Islet precursor cell (in vitro differentiated cells): ENCODE results near the gene PNMT.

Source experiments
- DNase-seq: peaks from one replicate; pipeline ENCODE4 v3.0.0-alpha.2; 2018

PNMT gene

DNA sequence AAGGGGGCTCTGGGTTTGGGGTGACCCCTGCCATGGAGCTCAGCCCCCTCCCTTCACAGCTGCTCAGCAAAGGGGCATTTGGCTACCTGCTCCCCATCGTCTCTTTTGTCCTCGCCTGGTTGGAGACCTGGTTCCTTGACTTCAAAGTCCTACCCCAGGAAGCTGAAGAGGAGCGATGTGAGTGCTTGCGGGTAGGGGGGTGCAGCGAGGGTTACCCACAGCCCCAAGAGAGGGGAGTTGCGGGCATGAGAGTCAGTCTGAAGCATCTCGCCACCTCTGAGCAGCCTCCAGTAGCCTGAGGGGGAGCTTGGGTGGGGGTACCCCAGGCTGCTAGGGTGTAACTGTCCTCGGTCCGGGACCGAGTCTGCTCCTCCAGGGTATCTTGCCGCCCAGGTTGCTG lies 9.9 kb upstream of the PNMT start:
- no peak for DNase-seq

- no peak for DNase-seq
Observed at GRCh38 chr17:39658760-39659159, 9.5 kb upstream of the PNMT start.

DNA sequence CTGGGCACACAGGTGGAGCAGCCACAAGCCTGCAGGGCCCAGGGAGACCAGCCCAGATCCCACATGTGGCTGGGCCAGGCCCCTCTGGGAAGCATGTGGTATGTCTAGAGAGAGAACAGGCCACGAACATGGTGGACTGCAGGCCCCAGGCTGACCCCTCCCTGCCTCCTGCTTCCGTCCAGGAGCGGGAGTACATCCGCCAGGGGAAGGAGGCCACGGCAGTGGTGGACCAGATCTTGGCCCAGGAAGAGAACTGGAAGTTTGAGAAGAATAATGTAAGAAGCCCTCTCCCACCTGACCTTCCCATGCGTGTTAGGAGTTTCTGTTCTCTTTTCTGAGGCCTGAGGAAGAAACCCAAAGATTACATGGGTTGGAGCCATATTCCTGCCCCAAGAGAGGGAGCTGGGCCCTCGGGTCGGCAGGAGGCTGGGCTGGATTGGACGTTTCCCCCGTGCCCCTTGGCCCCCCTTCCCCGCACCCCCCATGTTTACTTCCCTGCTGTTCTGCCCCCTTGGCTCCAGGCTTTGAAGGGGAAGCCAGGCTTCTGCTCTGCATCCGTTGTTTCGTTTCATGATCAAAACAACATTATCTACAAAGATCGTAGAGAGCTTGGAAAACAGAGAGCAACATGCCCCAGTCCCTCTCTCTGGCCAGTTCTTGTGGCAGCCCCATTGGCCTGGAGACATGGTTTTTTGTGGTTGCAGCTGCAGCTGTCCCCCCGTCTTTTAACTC lies 8.8 kb upstream of the PNMT start:
- no peak for DNase-seq

DNA sequence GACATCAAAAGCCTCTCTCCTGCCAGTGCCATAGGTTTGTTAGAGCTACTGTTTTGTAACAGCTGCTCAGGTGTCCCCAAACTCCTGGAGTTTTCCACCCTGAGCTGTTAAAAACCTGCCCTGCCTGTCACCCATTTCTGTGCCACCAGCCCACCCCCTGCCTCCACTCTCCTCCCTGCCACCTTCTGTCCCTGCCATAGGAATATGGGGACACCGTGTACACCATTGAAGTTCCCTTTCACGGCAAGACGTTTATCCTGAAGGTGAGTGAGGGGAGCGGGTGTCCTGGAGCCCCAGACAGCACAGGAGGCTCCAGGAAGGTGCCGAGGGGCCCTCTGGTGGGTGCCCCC lies 8.3 kb upstream of the PNMT start:
- no peak for DNase-seq

DNA sequence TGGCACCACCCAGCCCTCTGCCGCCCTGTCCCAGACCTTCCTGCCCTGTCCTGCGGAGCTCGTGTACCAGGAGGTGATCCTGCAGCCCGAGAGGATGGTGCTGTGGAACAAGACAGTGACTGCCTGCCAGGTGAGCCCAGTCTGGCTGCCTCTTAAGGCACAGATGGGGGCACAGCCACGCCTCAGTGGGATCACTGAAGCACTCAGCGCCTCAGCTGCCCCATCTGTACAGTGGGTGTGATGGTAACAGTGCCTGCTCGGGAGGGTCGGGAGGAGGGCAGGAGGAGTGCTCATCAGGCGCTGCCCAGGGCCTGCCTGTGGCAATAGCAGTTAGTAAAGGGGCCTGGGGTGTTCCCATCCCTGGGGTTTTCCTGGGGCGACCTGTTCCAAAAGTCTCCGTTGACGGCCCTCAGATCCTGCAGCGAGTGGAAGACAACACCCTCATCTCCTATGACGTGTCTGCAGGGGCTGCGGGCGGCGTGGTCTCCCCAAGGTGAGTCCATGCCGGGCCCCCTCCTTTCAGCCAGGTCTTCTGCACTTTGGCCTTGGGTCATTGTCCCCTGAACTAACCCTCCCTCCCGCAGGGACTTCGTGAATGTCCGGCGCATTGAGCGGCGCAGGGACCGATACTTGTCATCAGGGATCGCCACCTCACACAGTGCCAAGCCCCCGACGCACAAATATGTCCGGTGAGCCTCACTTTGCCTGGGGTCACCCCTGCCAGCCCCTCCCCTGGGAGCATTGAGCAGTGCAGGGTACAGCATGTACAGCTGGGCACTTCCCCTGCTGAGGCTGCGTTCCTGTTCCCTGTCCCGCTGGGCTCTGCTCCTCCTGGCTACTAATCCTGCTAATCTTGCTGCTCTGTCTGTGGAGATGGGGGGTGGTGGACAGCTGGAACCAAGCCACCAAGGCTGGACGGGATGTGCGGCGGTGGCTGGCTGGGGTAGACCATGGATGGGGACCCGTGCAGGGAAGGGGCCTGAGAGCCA lies 7.6 kb upstream of the PNMT start:
- no peak for DNase-seq

- DNase-seq, result no peak
Observed at GRCh38 chr17:39661744-39662541, 6.3 kb upstream of the PNMT start.

DNA sequence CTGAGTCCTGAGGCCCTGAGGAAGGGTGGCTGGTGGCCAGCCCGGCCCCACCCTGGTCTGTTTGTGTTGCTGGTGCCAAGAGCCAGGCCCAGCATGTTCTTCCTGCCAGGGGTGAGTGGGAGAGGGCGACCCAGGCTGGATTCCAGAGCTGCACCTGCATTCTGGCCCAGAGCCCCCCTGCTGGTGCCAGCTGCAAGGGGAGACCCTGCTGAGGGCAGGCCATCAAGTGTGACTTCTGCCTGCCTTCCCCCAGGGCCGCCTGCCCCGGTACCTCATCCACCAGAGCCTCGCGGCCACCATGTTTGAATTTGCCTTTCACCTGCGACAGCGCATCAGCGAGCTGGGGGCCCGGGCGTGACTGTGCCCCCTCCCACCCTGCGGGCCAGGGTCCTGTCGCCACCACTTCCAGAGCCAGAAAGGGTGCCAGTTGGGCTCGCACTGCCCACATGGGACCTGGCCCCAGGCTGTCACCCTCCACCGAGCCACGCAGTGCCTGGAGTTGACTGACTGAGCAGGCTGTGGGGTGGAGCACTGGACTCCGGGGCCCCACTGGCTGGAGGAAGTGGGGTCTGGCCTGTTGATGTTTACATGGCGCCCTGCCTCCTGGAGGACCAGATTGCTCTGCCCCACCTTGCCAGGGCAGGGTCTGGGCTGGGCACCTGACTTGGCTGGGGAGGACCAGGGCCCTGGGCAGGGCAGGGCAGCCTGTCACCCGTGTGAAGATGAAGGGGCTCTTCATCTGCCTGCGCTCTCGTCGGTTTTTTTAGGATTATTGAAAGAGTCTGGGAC lies 5.5 kb upstream of the PNMT start:
- no peak for DNase-seq

- DNase-seq, result no peak
Observed at GRCh38 chr17:39663340-39663687, 4.9 kb upstream of the PNMT start.

DNA sequence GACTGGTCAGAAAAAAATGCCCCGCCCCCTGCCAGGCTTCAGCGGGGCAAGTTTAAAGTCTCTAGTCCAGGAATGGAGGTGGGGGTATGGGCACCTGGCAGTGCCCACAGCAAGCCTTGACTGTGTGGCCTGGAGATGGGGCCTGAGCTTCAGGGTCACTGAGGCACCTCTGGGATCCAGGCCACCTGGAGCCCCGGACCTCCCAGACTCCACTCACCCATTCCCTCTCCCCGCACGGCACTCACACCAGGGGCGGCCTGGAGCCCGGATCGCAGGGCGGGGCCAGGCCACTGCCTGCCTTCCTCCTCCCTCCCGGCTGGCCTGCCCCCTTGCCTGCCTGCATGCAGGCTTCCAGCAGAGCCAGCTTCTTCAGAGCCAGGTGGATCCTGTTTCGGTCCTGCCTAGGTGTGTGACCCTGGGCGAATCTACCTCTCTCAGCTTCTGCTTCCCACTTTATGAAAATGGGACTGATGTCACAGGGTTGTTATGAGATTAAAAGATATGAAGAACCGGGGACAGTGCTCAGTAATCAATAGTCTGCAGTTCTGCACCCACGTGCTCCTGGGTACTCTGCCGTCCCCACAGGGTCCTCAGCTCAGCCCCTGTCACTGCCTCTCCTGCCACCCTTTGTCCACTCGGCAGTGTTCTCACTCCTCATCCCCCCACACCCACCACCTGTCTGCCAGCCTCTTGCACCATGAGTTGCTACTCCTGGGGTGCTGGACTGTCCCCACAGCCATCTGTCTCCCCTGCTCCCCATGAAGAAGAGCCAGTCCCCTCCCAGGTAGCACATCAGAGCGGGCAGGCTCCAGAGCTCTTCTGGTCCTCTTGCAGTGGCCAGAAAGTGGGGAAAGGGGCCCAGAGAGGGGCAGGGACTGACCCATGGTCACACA lies 4.3 kb upstream of the PNMT start:
- peak; percentile 94 for DNase-seq

DNA sequence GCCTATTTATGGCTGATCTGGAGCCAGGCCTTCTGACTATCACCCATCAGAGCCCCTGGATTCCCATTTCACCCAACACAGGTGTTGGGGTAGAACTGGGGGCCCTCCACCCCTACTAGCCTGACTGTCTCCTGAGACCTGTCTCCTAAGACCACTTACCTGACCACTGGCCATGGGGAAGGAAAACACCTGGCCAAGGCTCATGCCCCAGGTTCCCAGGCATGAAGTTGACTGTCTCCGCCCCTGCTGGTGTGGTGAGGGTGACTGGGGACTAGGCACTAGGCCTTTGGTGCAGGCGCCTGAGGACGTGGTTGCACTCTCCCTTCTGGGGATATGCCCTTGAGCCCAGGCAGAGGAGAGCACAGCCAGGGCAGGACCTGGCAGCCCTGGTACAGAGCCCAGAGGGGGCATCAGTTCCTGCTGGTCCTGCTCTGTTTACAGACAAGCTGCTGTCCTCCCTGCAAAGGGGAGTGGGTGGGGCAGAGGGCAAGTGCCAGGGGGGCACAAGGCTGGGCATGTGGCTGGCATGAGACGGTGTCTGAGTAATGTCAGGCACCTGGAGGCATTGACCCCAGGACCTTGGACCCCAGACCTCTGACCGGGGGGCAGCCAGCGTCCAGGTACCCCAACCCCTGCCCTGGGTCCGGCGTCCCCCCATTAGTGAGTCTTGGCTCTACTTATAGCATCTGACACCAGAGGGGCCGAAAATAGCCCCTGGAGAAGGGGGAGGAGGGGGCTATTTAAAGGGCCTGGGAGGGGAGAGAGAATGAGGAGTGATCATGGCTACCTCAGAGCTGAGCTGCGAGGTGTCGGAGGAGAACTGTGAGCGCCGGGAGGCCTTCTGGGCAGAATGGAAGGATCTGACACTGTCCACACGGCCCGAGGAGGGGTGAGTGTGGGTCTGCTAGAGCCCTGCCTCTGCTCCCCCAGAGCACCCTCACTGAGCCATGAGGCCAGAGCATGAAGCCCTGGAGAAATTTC lies 3.4 kb upstream of the PNMT start, which contains the start of gene TCAP:
TSS of gene TCAP (plus strand) at position 769 of the 981 bp plus-strand sequence. CDS start at position 780, 11 bp downstream.
- DNase-seq, result no peak

- DNase-seq, result no peak
Observed at GRCh38 chr17:39665642-39666224, 2.5 kb upstream of the PNMT start.

DNA sequence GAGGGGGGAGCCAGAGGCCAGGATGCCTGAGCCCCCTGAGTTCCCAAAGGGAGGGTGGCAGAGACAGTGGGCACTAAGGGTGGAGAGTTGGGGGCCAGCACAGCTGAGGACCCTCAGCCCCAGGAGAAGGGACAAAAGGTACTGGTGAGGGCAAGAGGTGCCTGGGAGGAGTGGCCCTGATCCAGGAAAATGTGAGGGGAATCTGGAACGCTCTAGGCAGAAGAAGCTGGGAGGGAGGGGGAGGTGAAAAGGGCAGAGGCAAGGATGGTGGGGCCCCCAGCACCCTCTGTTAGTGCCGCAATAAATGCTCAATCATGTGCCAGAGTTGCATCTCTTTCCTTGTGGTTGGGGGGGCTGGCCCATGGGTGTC lies 2.0 kb upstream of the PNMT start:
- DNase-seq, result no peak

DNA sequence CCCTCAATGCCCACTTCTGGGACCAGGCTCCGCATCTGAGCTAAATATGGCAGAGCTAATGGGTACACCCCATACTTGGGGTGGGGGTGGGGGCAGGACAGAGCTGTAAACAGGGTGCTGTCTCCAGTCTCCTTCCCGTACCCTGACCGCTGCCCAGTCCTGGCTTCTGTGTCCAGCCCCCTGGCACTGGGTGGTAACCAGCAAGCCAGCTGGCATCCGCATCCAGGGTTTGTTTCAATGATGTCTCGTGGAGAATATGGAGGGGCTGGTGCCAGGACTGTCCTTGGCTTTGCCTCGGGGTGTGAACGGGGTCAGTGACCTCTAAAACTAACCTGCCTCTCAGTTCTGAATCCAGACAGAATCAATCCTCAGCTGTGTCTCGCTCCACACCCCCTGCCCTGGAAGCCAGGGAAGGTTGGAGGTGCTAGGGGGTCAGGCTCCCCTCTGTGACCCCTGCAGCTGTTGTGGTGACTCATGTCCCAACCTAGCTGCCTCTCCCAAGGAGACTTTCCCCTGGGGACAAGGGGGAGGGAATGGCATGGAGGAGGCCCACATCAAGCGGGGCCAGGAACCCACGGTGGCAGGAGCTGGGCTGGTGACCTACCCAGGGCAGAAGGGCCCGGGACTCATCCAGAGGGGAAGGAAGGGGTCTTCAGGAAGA lies 1.5 kb upstream of the PNMT start:
- no peak for DNase-seq

- DNase-seq, result no peak
Observed at GRCh38 chr17:39667262-39667944, 850 bp upstream of the PNMT start.

- DNase-seq, result no peak
Observed at GRCh38 chr17:39669897-39670735, 1.9 kb downstream of the PNMT start.

GRCh38 chr17:39670746-39671145 lies 2.5 kb downstream of the PNMT start:
- no peak for DNase-seq

DNA sequence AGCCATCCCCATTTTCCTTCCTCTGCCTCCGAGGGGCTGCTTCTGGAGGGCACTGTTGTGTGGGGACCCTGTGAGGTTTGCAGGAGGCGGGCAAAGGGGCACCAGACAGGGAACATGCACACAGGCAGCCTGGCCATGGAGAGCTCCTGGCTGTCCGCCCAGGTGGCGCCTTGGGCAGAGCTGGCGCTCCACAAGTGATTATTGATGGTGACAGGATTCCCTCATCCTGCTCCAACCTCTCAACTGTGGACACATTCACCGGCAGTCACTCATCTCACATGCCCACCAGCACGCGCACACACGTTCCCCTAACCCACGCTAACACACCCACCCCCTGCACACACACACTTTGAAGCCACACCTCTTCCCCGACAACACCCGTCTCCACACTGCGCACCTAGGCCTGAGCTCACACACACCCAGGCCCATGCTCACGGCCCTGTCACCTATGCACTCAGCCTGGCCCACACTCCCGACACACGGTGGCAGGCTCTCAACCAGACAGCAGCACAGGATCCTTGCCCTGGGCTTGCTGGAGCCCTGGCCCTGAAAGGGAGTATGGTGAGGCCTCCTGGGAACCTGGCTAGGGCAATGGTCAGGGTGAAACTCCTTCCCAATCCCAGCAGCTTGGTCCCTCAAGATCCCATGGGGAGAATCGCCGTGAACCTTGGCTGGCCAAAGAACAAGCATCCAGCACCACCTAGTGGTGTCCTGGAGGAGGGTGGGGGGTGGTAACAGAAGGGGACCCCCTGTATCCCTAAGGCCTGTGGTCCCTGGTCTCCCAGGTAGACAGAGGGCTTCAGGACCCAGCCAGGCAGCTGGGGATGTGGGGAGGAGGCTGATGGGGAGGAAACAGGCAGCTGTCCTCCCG lies 3.6 kb downstream of the PNMT start:
- peak; percentile 81 for DNase-seq
